ENCODE data around the gene KDM1A.

KDM1A gene

GRCh38 chr1:23079025-23079424 is 59.8 kb downstream of the KDM1A start:
- no peak for DNase-seq

GRCh38 chr1:23080885-23081284 is 61.6 kb downstream of the KDM1A start:
- no peak for DNase-seq

- no peak for DNase-seq
These were observed 62.1 kb downstream of the KDM1A start for GRCh38 chr1:23081376-23081775.

GRCh38 chr1:23083714-23084480 is 64.6 kb downstream of the KDM1A start:
- DNase-seq, result no peak

- DNase-seq, result no peak
These were observed 65.6 kb downstream of the KDM1A start for GRCh38 chr1:23084880-23085279.

- no peak for DNase-seq
These were observed 66.4 kb downstream of the KDM1A start for GRCh38 chr1:23085696-23086095.

GRCh38 chr1:23088027-23088426 is 68.8 kb downstream of the KDM1A start:
- no peak for DNase-seq

GRCh38 chr1:23090056-23090455 is 70.8 kb downstream of the KDM1A start:
- no peak for DNase-seq

GRCh38 chr1:23091545-23091944 is 72.3 kb downstream of the KDM1A start:
- no peak for DNase-seq

GRCh38 chr1:23092447-23092846 is 73.2 kb downstream of the KDM1A start:
- DNase-seq, result no peak

- DNase-seq, result no peak
These were observed 78.0 kb downstream of the KDM1A start for GRCh38 chr1:23097316-23097715.

- peak; percentile 20 to 58 (median 47) for DNase-seq
These were observed 79.3 kb downstream of the KDM1A start for GRCh38 chr1:23098463-23099170.

GRCh38 chr1:23099171-23099536 is 79.9 kb downstream of the KDM1A start:
- no peak for DNase-seq

GRCh38 chr1:23100074-23100748 is 80.9 kb downstream of the KDM1A start:
- peak in 3 of 5 donors; percentile 13 to 81 (median 22) for DNase-seq

GRCh38 chr1:23101101-23101827 is 82.0 kb downstream of the KDM1A start:
- no peak for DNase-seq

- no peak for DNase-seq
These were observed 82.6 kb downstream of the KDM1A start for GRCh38 chr1:23101887-23102286.

GRCh38 chr1:23102289-23102688 is 83.0 kb downstream of the KDM1A start:
- no peak for DNase-seq

- peak in 1 of 5 donors; percentile 83 for DNase-seq
These were observed 84.0 kb downstream of the KDM1A start for GRCh38 chr1:23103001-23103889.

GRCh38 chr1:23108918-23109533 is 89.8 kb downstream of the KDM1A start:
- DNase-seq, result peak in 1 of 5 donors; percentile 26

- no peak for DNase-seq
These were observed 91.1 kb downstream of the KDM1A start for GRCh38 chr1:23110391-23110790.

Data from T-helper 1 cell (primary cell).